HL-60 (cell line): ENCODE data around the gene LARP4B.

Experiments
- DNase-seq, 2 experiments: peaks; one replicate each; pipeline ENCODE4 v3.0.0-alpha.2; 2010 to 2020; ENCODE audit warnings: low read depth in 1 of 2, low spot score in 1 of 2
- H3K27ac ChIP-seq: fragments of 250-450 bp; sonication (Bioruptor Pico); replicated peaks from 2 replicates; pipeline ENCODE4 v1.5.1; 2020; ENCODE audit warnings: mild to moderate bottlenecking, moderate library complexity
- H3K27me3 ChIP-seq: fragments of 250-450 bp; sonication (Bioruptor Pico); 2 replicates; pipeline ENCODE4 v1.5.1; 2021; ENCODE audit warnings: mild to moderate bottlenecking, moderate library complexity; ENCODE audit not compliant: insufficient read depth, poor library complexity, severe bottlenecking
- H3K4me3 ChIP-seq: replicated peaks from 2 replicates; pipeline ENCODE4 v1.5.1; 2011; ENCODE audit warnings: mild to moderate bottlenecking, control low read depth, low read length; ENCODE audit not compliant: insufficient read depth
- CTCF ChIP-seq: IDR thresholded peaks from one replicate; pipeline ENCODE4 v1.5.1; 2011; ENCODE audit warnings: low read length, control low read depth, inconsistent platforms; ENCODE audit not compliant: insufficient read depth
- GABPA ChIP-seq: IDR thresholded peaks from 2 replicates; pipeline ENCODE4 v1.6.1; 2012; ENCODE audit warnings: low read depth
- POLR2AphosphoS5 ChIP-seq: IDR thresholded peaks from 2 replicates; pipeline ENCODE4 v1.6.1; 2012; ENCODE audit warnings: low read depth
- REST ChIP-seq: IDR thresholded peaks from 2 replicates; pipeline ENCODE4 v1.6.1; 2012; ENCODE audit warnings: low read depth; ENCODE audit not compliant: insufficient replicate concordance
- SPI1 ChIP-seq: IDR thresholded peaks from 2 replicates; pipeline ENCODE4 v1.6.1; 2012; ENCODE audit warnings: low read depth, mild to moderate bottlenecking, borderline replicate concordance

LARP4B gene

GRCh38 chr10:968546-969199, 37.2 kb upstream of the LARP4B start:
- no peak for DNase-seq
- Histone ChIP-seq H3K27me3 (no peaks in the 10 kb centered on the region), H3K27ac (no peak overlapping the region), H3K4me3 (no peak overlapping the region)
- TF ChIP-seq REST (no peak), CTCF (no peak), SPI1 (no peak), GABPA (no peak), POLR2AphosphoS5 (no peak)

- TF ChIP-seq REST = no peak
- TF ChIP-seq GABPA = no peak
- TF ChIP-seq POLR2AphosphoS5 = no peak
- no peak for TF ChIP-seq SPI1
- no peak for TF ChIP-seq CTCF
- Histone ChIP-seq H3K4me3 (no peak overlapping the region), H3K27ac (no peak overlapping the region), H3K27me3 (no peaks in the 10 kb centered on the region)
- DNase-seq = no peak
Measured at GRCh38 chr10:966466-967235, 35.1 kb upstream of the LARP4B start.

- no peak for DNase-seq
- H3K27me3 ChIP-seq = no peaks in the 10 kb centered on the region
- no peak overlapping the region for H3K27ac ChIP-seq
- TF ChIP-seq GABPA (no peak), REST (no peak)
- no peak overlapping the region for H3K4me3 ChIP-seq
Measured at GRCh38 chr10:964988-965417, 33.5 kb upstream of the LARP4B start.
